Neural cell (in vitro differentiated cells): Measurements from ENCODE around the gene PAPPA2. TPM values are rescaled to one million over a fixed set of nuclear protein-coding genes. Genes with fewer than 3 reads are reported as not detected.

ENCODE experiments used
- H2AFZ ChIP-seq: fragments of 200-600, 300-800 bp; sonication (generic), shearing (Covaris generic); 2 replicates; pipeline ENCODE4 v1.6.0; 2014; ENCODE audit warnings: low read depth, mild to moderate bottlenecking, antibody characterized with exemption, low read length, moderate library complexity
- H3F3A ChIP-seq: fragments of 200-600 bp; shearing (Covaris generic); 2 replicates; pipeline ENCODE4 v1.6.1; 2016; ENCODE audit warnings: mild to moderate bottlenecking, moderate library complexity, mixed read lengths, antibody characterized with exemption, low read length; ENCODE audit not compliant: insufficient read depth, poor library complexity, severe bottlenecking
- H3K27ac ChIP-seq: fragments of 200-600, 300-800 bp; sonication (generic), shearing (Covaris generic); 2 replicates; pipeline ENCODE4 v1.5.1; 2014; ENCODE audit warnings: mild to moderate bottlenecking, low read length, moderate library complexity
- H3K27me3 ChIP-seq: fragments of 300-800, 200-600 bp; sonication (generic), shearing (Covaris generic); 2 replicates; pipeline ENCODE4 v1.6.0; 2014; ENCODE audit warnings: mild to moderate bottlenecking, low read depth, low read length, moderate library complexity; ENCODE audit not compliant: insufficient read depth
- H3K36me3 ChIP-seq: fragments of 300-800, 200-600 bp; sonication (generic), shearing (Covaris generic); 2 replicates; pipeline ENCODE4 v1.5.1; 2014; ENCODE audit warnings: mild to moderate bottlenecking, antibody characterized with exemption, low read length, moderate library complexity; ENCODE audit not compliant: insufficient read depth
- H3K4me2 ChIP-seq: fragments of 300-800, 200-600 bp; sonication (generic), shearing (Covaris generic); 2 replicates; pipeline ENCODE4 v1.6.0; 2014; ENCODE audit warnings: mild to moderate bottlenecking, low read length
- H3K4me3 ChIP-seq: fragments of 300-800, 200-600 bp; sonication (generic), shearing (Covaris generic); 2 replicates; pipeline ENCODE4 v1.5.1; 2014; ENCODE audit warnings: mild to moderate bottlenecking, low read length, moderate library complexity
- H3K79me2 ChIP-seq: fragments of 200-600 bp; shearing (Covaris generic); replicated peaks from 2 replicates; pipeline ENCODE4 v1.6.0; 2014; ENCODE audit warnings: mild to moderate bottlenecking, low read length, moderate library complexity; ENCODE audit not compliant: insufficient read depth
- H3K9ac ChIP-seq: fragments of 300-800, 200-600 bp; sonication (generic), shearing (Covaris generic); 2 replicates; pipeline ENCODE4 v1.6.1; 2016; ENCODE audit warnings: mild to moderate bottlenecking, low read length, mixed read lengths
- H3K9me2 ChIP-seq: fragments of 200-600 bp; shearing (Covaris generic); 2 replicates; pipeline ENCODE4 v1.6.1; 2016; ENCODE audit warnings: mild to moderate bottlenecking, low read length, mixed read lengths; ENCODE audit not compliant: insufficient read depth
- H3K9me3 ChIP-seq: fragments of 200-600, 300-800 bp; sonication (generic), shearing (Covaris generic); 2 replicates; pipeline ENCODE4 v1.6.1; 2016; ENCODE audit warnings: mild to moderate bottlenecking, mixed run types, low read length, moderate library complexity, mixed read lengths
- H4K20me1 ChIP-seq: fragments of 200-600 bp; shearing (Covaris generic); 2 replicates; pipeline ENCODE4 v1.6.1; 2016; ENCODE audit warnings: mild to moderate bottlenecking, mixed run types; ENCODE audit not compliant: insufficient read depth
- CTCF ChIP-seq: fragments of 450-650 bp; IDR thresholded peaks from 2 replicates; pipeline ENCODE4 v1.5.1; 2014; ENCODE audit warnings: antibody characterized with exemption, mild to moderate bottlenecking, moderate library complexity; ENCODE audit not compliant: poor library complexity, severe bottlenecking
- EP300 ChIP-seq: fragments of 450-650 bp; conservative IDR thresholded peaks from 2 replicates; pipeline ENCODE4 v1.6.1; 2014; ENCODE audit warnings: antibody characterized with exemption, mild to moderate bottlenecking, moderate library complexity; ENCODE audit not compliant: poor library complexity, severe bottlenecking
- EZH2 ChIP-seq: fragments of 200-600, 300-800 bp; shearing (Covaris generic), sonication (generic); IDR thresholded peaks from 2 replicates; pipeline ENCODE4 v1.6.1; 2014; ENCODE audit warnings: antibody characterized with exemption, low read length, borderline replicate concordance, mild to moderate bottlenecking; ENCODE audit not compliant: insufficient read depth, poor library complexity, severe bottlenecking
- MXI1 ChIP-seq: fragments of 450-650 bp; conservative IDR thresholded peaks from 2 replicates; pipeline ENCODE4 v1.6.1; 2014; ENCODE audit warnings: antibody characterized with exemption, mild to moderate bottlenecking; ENCODE audit not compliant: poor library complexity, severe bottlenecking
- POLR2AphosphoS5 ChIP-seq: IDR thresholded peaks from 2 replicates; pipeline ENCODE4 v1.6.1; 2012
- RAD21 ChIP-seq: fragments of 450-650 bp; conservative IDR thresholded peaks from 2 replicates; pipeline ENCODE4 v1.6.1; 2014; ENCODE audit warnings: antibody characterized with exemption, mild to moderate bottlenecking, moderate library complexity
- REST ChIP-seq: IDR thresholded peaks from 2 replicates; pipeline ENCODE4 v1.6.1; 2012; ENCODE audit warnings: borderline replicate concordance
- SMC3 ChIP-seq: fragments of 450-650 bp; conservative IDR thresholded peaks from 2 replicates; pipeline ENCODE4 v1.6.1; 2014; ENCODE audit warnings: antibody characterized with exemption, mild to moderate bottlenecking, moderate library complexity; ENCODE audit not compliant: poor library complexity
- TAF1 ChIP-seq: IDR thresholded peaks from 2 replicates; pipeline ENCODE4 v1.6.1; 2012; ENCODE audit warnings: low read depth
- polyA plus RNA-seq: library from polyadenylated mRNA; depleted of rRNA; stranded (reverse); fragments of >200 nt; gene quantifications from 2 replicates; pipeline ENCODE4 v1.2.3, GENCODE V29; 2014

PAPPA2 gene
- polyA plus RNA-seq, 1 donor from 2014 or later, result 0.59 TPM

GRCh38 chr1:176765608-176766007 is 302.6 kb downstream of the PAPPA2 start:
- Histone ChIP-seq H3K27ac (no peak overlapping the region), H3K4me3 (no peak overlapping the region), H3K79me2 (no peaks in the 10 kb centered on the region), H3K4me2 (no peak overlapping the region), H3K9me2 (no peaks in the 10 kb centered on the region), H3F3A (no peaks in the 10 kb centered on the region), H3K27me3 (no peaks in the 10 kb centered on the region), H3K9ac (no peak overlapping the region), H4K20me1 (no peaks in the 10 kb centered on the region), H3K9me3 (no peaks in the 10 kb centered on the region), H3K36me3 (no peaks in the 10 kb centered on the region), H2AFZ (no peak overlapping the region)
- TF ChIP-seq TAF1 (no peak), RAD21 (no peak), MXI1 (no peak), POLR2AphosphoS5 (no peak), EZH2 (no peak), SMC3 (no peak), EP300 (no peak), CTCF (no peak), REST (no peak)

- Histone ChIP-seq H3K36me3 (no peaks in the 10 kb centered on the region), H3K4me2 (no peak overlapping the region), H3K79me2 (no peaks in the 10 kb centered on the region), H3K4me3 (no peak overlapping the region), H3K27me3 (no peaks in the 10 kb centered on the region), H2AFZ (no peak overlapping the region), H3F3A (no peaks in the 10 kb centered on the region), H3K9me2 (no peaks in the 10 kb centered on the region), H4K20me1 (no peaks in the 10 kb centered on the region), H3K9me3 (no peaks in the 10 kb centered on the region), H3K27ac (no peak overlapping the region), H3K9ac (no peak overlapping the region)
- no peak for TF ChIP-seq POLR2AphosphoS5
- TF ChIP-seq RAD21, result no peak
- no peak for TF ChIP-seq EP300
- no peak for TF ChIP-seq SMC3
- no peak for TF ChIP-seq MXI1
- no peak for TF ChIP-seq TAF1
- TF ChIP-seq REST, result no peak
- no peak for TF ChIP-seq CTCF
- TF ChIP-seq EZH2, result no peak
These were observed 303.8 kb downstream of the PAPPA2 start for GRCh38 chr1:176766779-176767178.
